Mucosa of rectum (tissue), 2 donors: ENCODE results near the gene GALNS.
"Not testable (repeated sequence)": the region's sequence is repeated elsewhere in the genome, so short reads cannot be mapped to it uniquely, and the experiment has no call there.

Experiments
- H3K27ac ChIP-seq, 2 donors: one replicate each; pipeline ENCODE4 v1.7.0; 2013; ENCODE audit warnings: inconsistent platforms in 2 of 2, low read depth in 2 of 2, low read length in 2 of 2
- H3K27me3 ChIP-seq, 2 donors: one replicate each; pipeline ENCODE4 v1.7.0; 2013; ENCODE audit warnings: low read length in 2 of 2; ENCODE audit not compliant: control insufficient read depth in 2 of 2, insufficient read depth in 2 of 2
- H3K36me3 ChIP-seq, 2 donors: one replicate each; pipeline ENCODE4 v1.7.0; 2013; ENCODE audit warnings: low read length in 2 of 2; ENCODE audit not compliant: control insufficient read depth in 2 of 2, insufficient read depth in 2 of 2
- H3K4me1 ChIP-seq, 2 donors: one replicate each; pipeline ENCODE4 v1.7.0; 2013; ENCODE audit warnings: low read length in 2 of 2, mild to moderate bottlenecking in 1 of 2; ENCODE audit not compliant: control insufficient read depth in 2 of 2, insufficient read depth in 2 of 2
- H3K4me3 ChIP-seq, 2 donors: one replicate each; pipeline ENCODE4 v1.7.0; 2013; ENCODE audit warnings: low read length in 2 of 2
- H3K9ac ChIP-seq, 2 donors: one replicate each; pipeline ENCODE4 v1.7.0; 2013; ENCODE audit warnings: low read length in 2 of 2, low read depth in 1 of 2, mild to moderate bottlenecking in 1 of 2
- H3K9me3 ChIP-seq, 2 donors: one replicate each; pipeline ENCODE4 v1.7.0; 2013; ENCODE audit warnings: low read length in 2 of 2; ENCODE audit not compliant: control insufficient read depth in 2 of 2
- donor health status: healthy.
- donor health status: Normal muscosa, but diverticular disease.

GALNS gene

DNA sequence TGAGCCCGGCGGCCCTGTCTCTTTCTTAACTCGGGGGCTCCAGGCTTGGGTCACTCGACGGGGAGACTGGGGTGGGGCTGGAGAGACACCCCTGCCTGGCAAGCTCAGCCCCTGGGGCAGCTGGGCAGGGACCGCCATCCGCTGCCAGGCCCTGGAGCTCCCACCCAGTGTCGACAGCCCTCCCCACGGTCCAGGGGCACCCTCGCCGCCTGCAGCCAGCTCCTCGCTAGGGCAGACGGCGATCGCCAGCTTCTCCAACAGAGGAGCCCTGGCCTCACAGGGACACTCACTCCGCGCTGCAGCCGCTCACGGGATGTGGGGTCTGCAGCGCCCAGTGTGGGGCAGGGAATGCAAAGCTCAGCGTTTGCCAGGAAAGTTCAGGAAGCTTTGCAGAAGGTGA is 29.0 kb downstream of the GALNS start:
- H3K9me3 ChIP-seq: no peaks in the 10 kb centered on the region
- no peak overlapping the region for H3K4me3 ChIP-seq
- peaks cover 3% of the 10 kb centered on the region in 2 donors for H3K36me3 ChIP-seq
- no peaks in the 10 kb centered on the region for H3K27me3 ChIP-seq
- H3K4me1 ChIP-seq: peaks cover 0 to 7% of the 10 kb centered on the region in 2 donors
- H3K9ac ChIP-seq: no peak overlapping the region
- H3K27ac ChIP-seq: no peak overlapping the region

DNA sequence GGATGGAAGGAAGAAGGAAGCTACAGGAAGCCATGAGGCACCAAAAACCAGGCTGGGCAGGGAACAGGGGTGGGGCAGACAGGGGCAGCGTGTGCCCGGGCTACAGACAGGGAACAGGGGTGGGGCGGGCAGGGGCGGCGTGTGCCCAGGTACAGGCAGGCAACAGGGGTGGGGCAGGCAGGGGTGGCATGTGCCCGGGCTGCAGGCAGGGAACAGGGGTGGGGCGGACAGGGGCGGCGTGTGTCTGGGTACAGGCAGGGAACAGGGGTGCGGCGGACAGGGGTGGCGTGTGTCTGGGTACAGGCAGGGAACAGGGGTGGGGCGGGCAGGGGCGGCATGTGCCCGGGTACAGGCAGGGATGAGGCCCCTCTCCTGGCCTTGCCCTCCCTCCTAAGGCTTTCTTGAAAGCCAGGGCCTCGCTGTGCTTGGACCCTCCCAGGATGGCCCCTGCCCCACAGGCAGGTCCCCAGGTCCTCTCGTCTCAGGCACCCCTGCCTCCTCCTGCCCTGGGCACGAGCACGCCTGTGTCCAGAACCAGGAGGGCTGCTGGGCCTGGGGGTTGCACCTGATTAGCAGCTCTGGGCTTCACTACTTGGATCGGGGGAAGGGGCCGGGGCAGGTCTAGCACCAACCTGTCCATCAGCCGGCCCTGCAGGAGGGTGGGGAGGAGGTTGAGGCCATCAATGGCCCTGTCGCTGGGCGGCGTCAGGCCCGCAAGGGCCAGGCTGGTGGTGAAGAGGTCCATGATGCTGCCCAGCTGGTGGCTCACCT is 30.5 kb downstream of the GALNS start:
- Histone ChIP-seq H3K4me1 (peaks cover 0 to 7% of the 10 kb centered on the region in 2 donors), H3K4me3 (no peak overlapping the region), H3K36me3 (peaks cover 3 to 5% of the 10 kb centered on the region in 2 donors), H3K27ac (peak overlapping the region in 1 of 2 donors; percentile 22), H3K9me3 (no peaks in the 10 kb centered on the region), H3K27me3 (no peaks in the 10 kb centered on the region), H3K9ac (no peak overlapping the region)

DNA sequence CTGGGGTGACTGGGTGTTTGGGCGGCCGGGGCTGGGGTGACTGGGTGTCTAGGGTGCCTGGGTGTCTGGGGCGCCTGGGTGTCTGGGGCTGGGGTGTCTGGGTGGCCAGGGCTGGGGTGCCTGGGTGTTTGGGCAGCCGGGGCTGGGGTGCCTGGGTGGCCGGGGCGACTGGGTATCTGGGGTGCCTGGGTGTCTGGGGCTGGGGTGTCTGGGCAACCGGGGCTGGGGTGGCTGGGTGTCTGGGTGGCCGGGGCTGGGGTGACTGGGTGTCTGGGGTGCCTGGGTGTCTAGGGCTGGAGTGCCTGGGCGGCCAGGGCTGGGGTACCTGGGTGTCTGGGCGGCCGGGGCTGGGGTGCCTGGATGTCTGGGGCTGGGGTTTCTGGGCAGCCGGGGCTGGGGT is 31.6 kb downstream of the GALNS start:
- Histone ChIP-seq H3K4me3 (no peak overlapping the region), H3K36me3 (peaks cover 3 to 5% of the 10 kb centered on the region in 2 donors)

DNA sequence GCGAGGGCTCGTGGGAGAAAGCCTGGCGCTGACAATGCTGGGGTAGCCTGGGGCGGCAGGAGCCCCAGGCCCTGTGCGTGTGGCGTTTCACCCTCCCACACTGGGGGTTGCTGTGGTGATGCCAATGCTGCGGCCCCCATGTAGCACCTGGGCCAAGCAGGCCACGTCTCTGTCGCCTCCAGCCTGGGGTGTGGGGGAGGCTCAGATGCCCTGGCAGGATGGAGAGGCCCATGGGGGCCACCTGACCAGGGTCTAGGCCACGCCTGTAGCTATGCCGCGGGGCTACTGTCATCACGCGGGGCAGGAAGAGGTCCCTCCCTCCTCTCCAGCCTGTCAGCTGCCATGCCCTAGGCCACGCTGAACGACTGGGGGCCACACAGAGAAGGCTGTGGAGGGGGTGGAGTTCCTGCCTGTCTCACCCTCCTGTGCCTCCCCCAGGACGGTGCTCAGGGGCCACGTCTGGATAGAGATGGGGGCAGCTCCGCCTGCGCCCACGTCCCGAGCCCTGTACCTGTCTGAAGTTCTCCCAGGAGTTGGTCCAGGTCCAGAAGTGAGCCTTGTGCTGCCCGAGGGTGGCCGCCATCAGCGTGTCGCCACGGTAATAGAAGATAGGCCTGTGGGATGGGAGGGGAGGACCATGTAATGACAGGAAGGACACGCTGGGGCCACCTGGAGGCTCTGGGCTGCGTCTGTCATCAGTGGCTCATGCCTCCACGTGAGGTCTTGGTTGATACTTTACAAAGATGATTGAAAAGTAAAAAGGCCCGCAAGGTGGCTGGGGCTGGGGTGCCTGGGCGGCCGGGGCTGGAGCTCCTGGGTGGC is 32.3 kb downstream of the GALNS start:
- Histone ChIP-seq H3K4me1 (peaks cover 0 to 7% of the 10 kb centered on the region in 2 donors), H3K36me3 (peaks cover 3 to 5% of the 10 kb centered on the region in 2 donors), H3K27ac (no peak overlapping the region), H3K27me3 (no peaks in the 10 kb centered on the region), H3K9ac (no peak overlapping the region), H3K9me3 (no peaks in the 10 kb centered on the region), H3K4me3 (no peak overlapping the region)

More for the DNA sequence above, 31.6 kb downstream of the GALNS start:
- H3K27me3 ChIP-seq: no peaks in the 10 kb centered on the region
- H3K27ac ChIP-seq: no peak overlapping the region
- H3K9ac ChIP-seq: no peak overlapping the region
- no peaks in the 10 kb centered on the region for H3K9me3 ChIP-seq
- peaks cover 0 to 7% of the 10 kb centered on the region in 2 donors for H3K4me1 ChIP-seq

DNA sequence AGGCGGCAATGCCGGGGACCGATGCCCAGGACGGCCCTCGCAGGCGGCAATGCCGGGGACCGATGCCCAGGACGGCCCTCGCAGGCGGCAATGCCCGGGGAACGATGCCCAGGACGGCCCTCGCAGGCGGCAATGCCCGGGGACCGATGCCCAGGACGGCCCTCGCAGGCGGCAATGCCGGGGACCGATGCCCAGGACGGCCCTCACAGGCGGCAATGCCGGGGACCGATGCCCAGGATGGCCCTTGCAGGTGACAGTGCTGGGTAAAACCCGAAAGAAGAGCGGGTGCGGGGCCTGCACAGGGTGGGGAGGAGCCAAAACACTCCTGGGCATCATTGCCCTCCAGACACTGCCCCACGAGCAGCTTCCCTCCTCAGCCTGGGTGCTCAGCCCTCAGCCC is 33.1 kb downstream of the GALNS start:
- not testable (repeated sequence) for H3K4me1 ChIP-seq, H3K4me3 ChIP-seq, H3K27ac ChIP-seq, H3K9ac ChIP-seq, H3K36me3 ChIP-seq, H3K9me3 ChIP-seq, H3K27me3 ChIP-seq

DNA sequence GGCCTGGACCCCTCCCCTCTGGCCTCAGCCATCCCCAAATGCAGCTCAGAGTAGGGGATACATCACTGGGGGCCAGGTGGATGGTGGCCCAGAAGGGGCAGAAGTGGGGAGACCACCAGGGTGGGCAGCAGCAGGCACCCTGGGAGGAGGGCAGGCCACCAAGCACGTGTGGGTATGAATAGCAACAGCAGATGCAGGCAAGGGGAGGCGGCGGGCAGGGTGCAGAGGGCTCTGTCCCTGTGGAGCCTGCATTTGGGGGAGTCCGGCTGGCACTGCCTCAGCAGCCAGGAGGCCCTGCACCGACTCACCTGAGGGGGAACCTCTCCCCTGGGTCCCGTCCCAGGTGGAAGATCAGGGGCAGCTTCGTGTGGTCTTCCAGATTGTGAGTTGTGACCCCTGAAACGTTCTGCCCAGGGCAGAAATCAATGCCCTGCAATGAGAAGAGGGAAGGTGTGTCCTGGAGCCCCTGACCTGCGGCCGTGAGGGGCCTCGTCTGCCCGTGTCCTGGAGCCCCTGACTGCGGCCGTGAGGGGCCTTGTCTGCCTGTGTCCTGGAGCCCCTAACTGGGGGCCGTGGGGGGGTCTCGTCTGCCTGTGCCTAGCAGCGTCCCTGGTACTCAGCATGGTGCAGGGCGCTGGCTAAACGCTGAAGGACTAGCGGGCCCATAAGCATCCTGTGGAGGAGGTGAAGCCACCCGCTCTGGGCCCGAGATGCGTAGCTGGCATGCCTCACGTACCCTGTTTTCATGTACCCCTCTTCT is 34.3 kb downstream of the GALNS start:
- no peak overlapping the region for H3K27ac ChIP-seq
- H3K4me1 ChIP-seq: peaks cover 0 to 7% of the 10 kb centered on the region in 2 donors
- no peaks in the 10 kb centered on the region for H3K9me3 ChIP-seq
- no peaks in the 10 kb centered on the region for H3K27me3 ChIP-seq
- no peak overlapping the region for H3K4me3 ChIP-seq
- H3K9ac ChIP-seq: no peak overlapping the region
- H3K36me3 ChIP-seq: peaks cover 2 to 3% of the 10 kb centered on the region in 2 donors

DNA sequence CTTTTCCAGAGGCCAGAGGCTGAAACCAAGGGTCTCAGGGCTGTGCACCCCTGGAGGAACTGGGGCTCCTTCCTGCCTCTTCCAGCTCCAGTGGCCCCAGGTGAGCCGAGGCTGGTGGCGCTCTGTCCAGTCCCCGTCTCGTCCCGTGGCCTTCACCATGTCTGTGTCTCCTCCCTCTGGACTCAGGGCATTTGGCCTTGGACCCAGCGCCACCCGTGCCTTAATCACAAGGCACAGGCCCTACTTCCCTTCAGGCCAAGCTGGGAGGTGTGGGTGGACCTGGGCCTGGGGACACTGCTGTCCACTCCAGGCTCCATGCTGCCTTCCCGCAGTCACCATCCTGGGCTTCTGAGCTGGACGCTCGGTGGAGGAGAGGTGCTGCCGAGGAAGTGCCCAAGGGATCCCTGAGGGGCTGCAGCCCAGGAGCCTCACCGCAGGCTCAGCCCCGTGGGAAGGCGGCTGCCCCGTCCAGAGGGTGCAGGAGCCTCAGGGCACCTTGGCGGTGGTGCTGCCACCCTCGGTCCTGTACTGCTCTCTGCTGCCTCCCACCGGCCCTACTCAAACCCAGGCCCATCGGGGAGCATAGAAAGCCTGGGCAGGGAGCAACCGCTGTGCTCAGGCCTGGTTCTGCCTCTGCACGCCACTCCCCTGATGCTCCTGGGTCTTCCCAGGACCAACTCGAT is 35.4 kb downstream of the GALNS start:
- Histone ChIP-seq H3K9ac (no peak overlapping the region), H3K9me3 (no peaks in the 10 kb centered on the region), H3K27ac (no peak overlapping the region), H3K4me1 (peaks cover 0 to under 1% of the 10 kb centered on the region in 2 donors), H3K4me3 (no peak overlapping the region), H3K36me3 (peaks cover 2 to 3% of the 10 kb centered on the region in 2 donors), H3K27me3 (no peaks in the 10 kb centered on the region)

DNA sequence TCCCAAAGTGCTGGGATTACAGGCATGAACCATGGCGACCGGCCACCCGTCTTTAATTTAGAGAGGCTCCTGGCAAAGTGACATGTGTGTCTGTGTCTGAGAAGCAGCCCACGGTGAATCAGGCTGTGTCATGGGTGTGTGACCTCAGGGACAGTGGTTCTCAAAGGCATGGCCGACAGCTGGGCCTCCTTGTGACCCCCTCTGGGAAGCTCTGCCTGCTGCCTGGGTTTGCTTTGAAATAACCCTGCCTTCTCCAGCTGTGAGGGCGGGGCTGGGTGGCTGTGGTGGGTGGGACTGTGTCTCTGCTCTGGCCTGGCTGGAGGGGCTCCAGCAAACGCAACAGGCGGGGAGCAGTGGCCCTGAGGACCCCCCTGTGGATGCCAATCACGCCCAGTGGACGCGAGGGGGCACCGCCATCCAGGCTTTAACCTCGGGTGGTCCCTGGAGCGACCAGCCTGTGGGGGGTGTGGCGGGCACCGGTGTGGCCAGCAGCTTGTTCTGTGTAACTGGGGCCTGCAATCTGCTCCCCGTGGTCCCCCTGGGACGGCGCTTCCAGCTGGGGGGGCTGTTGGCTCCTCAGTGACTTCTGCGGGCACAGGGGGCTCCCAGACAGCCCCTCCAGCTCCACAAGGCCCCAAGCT is 36.2 kb downstream of the GALNS start:
- no peak overlapping the region for H3K4me3 ChIP-seq
- no peak overlapping the region for H3K9ac ChIP-seq
- H3K27me3 ChIP-seq: no peaks in the 10 kb centered on the region
- H3K4me1 ChIP-seq: no peaks in the 10 kb centered on the region
- no peaks in the 10 kb centered on the region for H3K9me3 ChIP-seq
- peaks cover 2 to 3% of the 10 kb centered on the region in 2 donors for H3K36me3 ChIP-seq
- H3K27ac ChIP-seq: no peak overlapping the region

DNA sequence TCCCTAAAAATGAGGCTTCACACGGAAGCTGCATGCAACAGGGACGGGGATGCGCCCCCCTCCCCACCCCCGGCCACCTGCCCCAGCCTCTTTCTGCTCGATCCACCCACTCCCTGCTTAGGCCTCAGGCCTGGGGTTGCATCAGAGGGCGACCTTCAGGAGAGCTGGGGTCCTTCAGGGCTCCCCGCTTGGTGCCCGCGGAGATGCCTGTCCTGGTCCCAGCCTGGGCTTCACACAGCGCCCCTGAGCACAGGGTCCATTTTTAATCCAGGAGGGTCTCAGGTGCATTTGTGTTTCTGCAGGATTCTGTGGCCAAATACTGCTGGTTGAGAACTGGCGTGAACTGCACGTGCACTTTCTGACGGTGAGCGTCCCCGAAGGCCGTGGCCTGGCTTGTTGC is 37.6 kb downstream of the GALNS start:
- H3K27me3 ChIP-seq: no peaks in the 10 kb centered on the region
- no peaks in the 10 kb centered on the region for H3K4me1 ChIP-seq
- H3K9me3 ChIP-seq: no peaks in the 10 kb centered on the region
- H3K4me3 ChIP-seq: no peak overlapping the region
- peaks cover 2 to 3% of the 10 kb centered on the region in 2 donors for H3K36me3 ChIP-seq
- H3K9ac ChIP-seq: no peak overlapping the region
- no peak overlapping the region for H3K27ac ChIP-seq
